GM12891 (cell line): Measurements from ENCODE around the gene CCDC50.

ENCODE experiments used
- PAX5 ChIP-seq: IDR thresholded peaks from 2 replicates; pipeline ENCODE4 v1.6.1; 2011; ENCODE audit warnings: low read length, moderate library complexity, mild to moderate bottlenecking; ENCODE audit not compliant: insufficient read depth, severe bottlenecking
- POLR2A ChIP-seq: IDR thresholded peaks from 2 replicates; pipeline ENCODE4 v1.6.1; 2011; ENCODE audit warnings: low read depth, low read length, control low read depth
- POLR2AphosphoS5 ChIP-seq: IDR thresholded peaks from 2 replicates; pipeline ENCODE4 v1.6.1; 2011; ENCODE audit warnings: low read depth, low read length, control low read depth
- TAF1 ChIP-seq: IDR thresholded peaks from 2 replicates; pipeline ENCODE4 v1.6.1; 2011; ENCODE audit warnings: low read depth, low read length, control low read depth

GRCh38 chr3:191378142-191378812 is 49.1 kb downstream of the CCDC50 start:
- TF ChIP-seq POLR2A (no peak), POLR2AphosphoS5 (no peak), TAF1 (no peak), PAX5 (no peak)
